Stimulated activated CD4-positive, alpha-beta T cell treated with anti-CD3 and anti-CD28 coated beads, Interleukin-4, amount 100 ng/mL, for 48 hours (primary cell): ENCODE data around the gene GPD1L.
"Not testable (repeated sequence)": the region's sequence is repeated elsewhere in the genome, so short reads cannot be mapped to it uniquely, and the experiment has no call there.

Experiments used
- DNase-seq, 2 donors: peaks; one replicate each; pipeline ENCODE4 v3.0.0-alpha.2; 2020; ENCODE audit warnings: low read depth in 2 of 2

The GPD1L gene

GRCh38 chr3:32105291-32106131, 909 bp upstream of the GPD1L start:
- no peak for DNase-seq

- DNase-seq, result peak in 1 of 2 donors; percentile 4
Observed at GRCh38 chr3:32106929-32107362, 526 bp downstream of the GPD1L start.

- DNase-seq, result not testable (repeated sequence)
Observed at GRCh38 chr3:32108224-32108623, 1.8 kb downstream of the GPD1L start.

- DNase-seq, result no peak
Observed at GRCh38 chr3:32109256-32109655, 2.8 kb downstream of the GPD1L start.

GRCh38 chr3:32110233-32110760, 3.9 kb downstream of the GPD1L start:
- DNase-seq, result no peak

GRCh38 chr3:32111560-32111959, 5.1 kb downstream of the GPD1L start:
- DNase-seq, result no peak

- peak in 1 of 2 donors; percentile 11 for DNase-seq
Observed at GRCh38 chr3:32113566-32113965, 7.1 kb downstream of the GPD1L start.

- DNase-seq, result no peak
Observed at GRCh38 chr3:32113981-32114545, 7.6 kb downstream of the GPD1L start.

- peak; percentile 22 to 29 for DNase-seq
Observed at GRCh38 chr3:32114546-32115386, 8.3 kb downstream of the GPD1L start.

- no peak for DNase-seq
Observed at GRCh38 chr3:32117320-32117719, 10.9 kb downstream of the GPD1L start.

GRCh38 chr3:32118215-32118614, 11.8 kb downstream of the GPD1L start:
- no peak for DNase-seq

- no peak for DNase-seq
Observed at GRCh38 chr3:32120471-32120870, 14.1 kb downstream of the GPD1L start.

- DNase-seq, result no peak
Observed at GRCh38 chr3:32121137-32121536, 14.7 kb downstream of the GPD1L start.

- no peak for DNase-seq
Observed at GRCh38 chr3:32123620-32124019, 17.2 kb downstream of the GPD1L start.

- no peak for DNase-seq
Observed at GRCh38 chr3:32125012-32125411, 18.6 kb downstream of the GPD1L start.

- no peak for DNase-seq
Observed at GRCh38 chr3:32126305-32127015, 20.0 kb downstream of the GPD1L start.

GRCh38 chr3:32127219-32127826, 20.9 kb downstream of the GPD1L start:
- DNase-seq, result no peak

GRCh38 chr3:32128936-32129335, 22.5 kb downstream of the GPD1L start:
- DNase-seq, result no peak

- DNase-seq, result no peak
Observed at GRCh38 chr3:32129832-32130231, 23.4 kb downstream of the GPD1L start.

- DNase-seq, result no peak
Observed at GRCh38 chr3:32132121-32132520, 25.7 kb downstream of the GPD1L start.

GRCh38 chr3:32132706-32133105, 26.3 kb downstream of the GPD1L start:
- no peak for DNase-seq
